ENCODE measurements around the gene KCTD19.

Gene KCTD19

GRCh38 chr16:67283826-67284555 is 42.5 kb downstream of the KCTD19 start:
- DNase-seq = no peak

DNA sequence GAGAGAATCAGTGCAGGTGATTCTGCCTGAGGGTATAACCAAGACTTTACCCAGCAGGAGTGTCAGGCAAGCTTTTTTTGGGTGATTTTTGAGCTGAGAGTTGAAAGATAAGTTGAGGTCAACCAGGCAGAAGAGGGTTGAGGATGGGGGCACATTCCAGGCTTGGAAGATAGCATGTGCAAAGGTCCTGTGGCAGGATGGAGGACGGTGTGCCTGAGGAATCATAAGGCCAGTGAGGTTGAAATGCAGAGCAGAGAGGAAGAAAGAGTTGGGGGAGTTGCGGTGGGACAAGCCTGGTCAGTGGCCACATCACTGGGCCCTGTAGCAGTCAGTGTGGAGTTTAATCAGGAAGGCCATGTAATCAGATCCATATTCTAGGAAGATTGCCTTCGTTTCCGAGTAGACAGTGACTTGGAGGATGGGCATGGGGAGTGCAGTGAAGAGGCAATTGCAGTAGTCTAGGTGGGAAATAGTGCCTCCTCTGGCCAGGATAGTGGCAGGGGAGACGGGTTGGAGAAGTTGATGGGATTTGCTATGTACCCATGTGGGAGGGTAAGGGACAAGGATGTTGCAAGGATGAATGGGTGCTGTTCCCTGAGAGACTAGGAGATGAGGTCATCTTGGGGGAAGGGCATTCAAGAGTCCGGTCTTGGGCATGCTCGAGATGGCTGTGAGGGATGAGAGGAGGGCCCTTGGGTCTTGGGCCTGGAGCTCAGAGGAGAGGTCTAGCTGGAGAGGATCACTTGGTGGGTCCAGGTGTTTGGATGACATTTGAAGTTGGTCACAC is 43.3 kb downstream of the KCTD19 start:
- DNase-seq = no peak

DNA sequence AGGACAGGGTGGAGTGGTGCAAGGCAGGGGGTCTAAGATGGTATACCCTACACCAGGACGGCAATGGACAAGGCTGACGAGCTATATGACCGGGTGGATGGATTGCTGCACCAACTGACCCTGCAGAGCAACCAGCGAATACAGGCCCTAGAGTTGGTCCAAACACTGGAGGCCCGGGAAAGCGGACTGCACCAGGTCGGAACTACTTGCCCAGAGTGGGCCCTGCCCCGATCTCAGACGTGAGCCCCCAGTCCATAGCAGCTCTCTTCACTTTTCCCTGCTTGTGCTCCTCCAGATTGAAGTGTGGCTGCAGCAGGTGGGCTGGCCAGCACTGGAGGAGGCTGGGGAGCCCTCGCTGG is 44.1 kb downstream of the KCTD19 start:
- no peak for DNase-seq

- DNase-seq = no peak
Measured at GRCh38 chr16:67281536-67282446, 44.8 kb downstream of the KCTD19 start.

GRCh38 chr16:67280090-67281015 is 46.2 kb downstream of the KCTD19 start:
- DNase-seq = no peak

GRCh38 chr16:67279296-67280089 is 47.0 kb downstream of the KCTD19 start, which contains the start of gene PLEKHG4:
PLEKHG4 (plus strand) TSS chr16:67279532; CDS start chr16:67280045, 513 bp downstream.
- peak in 20 of 56 donors; percentile 11 to 69 (median 18) for DNase-seq

GRCh38 chr16:67278773-67279295 is 47.7 kb downstream of the KCTD19 start:
- DNase-seq = peak in 1 of 56 donors; percentile 69

- no peak for DNase-seq
Measured at GRCh38 chr16:67277999-67278772, 48.4 kb downstream of the KCTD19 start.

DNA sequence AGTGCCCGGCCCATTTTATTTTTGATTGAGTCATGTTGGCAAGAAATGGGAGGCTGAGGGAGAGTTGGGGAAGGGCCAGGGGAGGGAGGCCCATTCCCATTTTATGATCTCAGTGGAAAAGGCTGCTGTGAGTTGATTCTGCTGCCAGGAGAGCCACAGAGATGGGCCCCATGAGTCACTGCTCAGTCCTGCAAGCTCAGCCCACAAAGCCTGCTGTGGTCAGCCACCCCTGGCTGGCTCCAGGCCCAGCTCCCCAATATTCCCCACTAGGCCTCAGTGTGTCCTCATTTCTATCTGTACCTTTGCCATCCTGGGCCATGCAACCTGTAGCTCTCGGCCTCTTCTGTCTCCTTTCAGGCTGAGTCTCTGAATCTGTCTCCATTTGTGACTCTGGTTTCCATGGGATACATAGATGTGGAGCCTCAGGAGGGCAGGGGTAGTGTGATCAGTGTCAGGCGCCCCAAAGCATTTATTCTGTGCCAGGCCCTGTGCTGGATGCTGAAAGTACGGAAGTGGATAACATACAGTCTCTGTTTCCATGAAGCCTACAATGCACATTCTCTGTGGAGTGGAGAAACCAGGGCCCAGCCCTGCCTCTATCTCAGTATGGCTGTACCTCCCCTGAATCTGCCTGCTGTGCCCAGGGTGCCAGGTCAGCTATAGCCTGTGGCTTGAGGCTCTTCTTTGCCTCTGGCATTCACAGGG is 49.1 kb downstream of the KCTD19 start:
- peak in 2 of 56 donors; percentile 8 to 18 for DNase-seq

- no peak for DNase-seq
Measured at GRCh38 chr16:67275321-67275720, 51.2 kb downstream of the KCTD19 start.

GRCh38 chr16:67271446-67271845 is 55.1 kb downstream of the KCTD19 start:
- DNase-seq = no peak

DNA sequence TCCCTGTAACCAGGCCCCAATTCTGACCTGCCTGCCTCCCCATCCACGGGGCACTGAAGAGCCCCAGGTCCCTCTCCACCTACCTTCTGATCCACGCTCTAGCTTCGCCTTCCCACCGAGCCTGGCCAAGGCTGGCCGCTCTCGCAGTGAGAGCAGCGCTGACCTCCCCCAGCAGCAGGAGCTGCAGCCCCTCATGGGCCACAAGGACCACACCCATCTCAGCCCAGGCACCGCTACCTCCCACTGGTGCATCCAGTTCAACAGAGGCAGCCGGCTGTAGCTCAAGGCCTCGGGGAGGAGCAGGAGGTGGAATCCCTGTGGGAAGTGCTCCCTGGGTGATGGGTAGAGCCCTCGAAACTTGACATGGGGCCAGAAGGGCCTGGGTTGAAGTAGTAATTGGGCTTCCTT is 55.6 kb downstream of the KCTD19 start:
- no peak for DNase-seq

DNA sequence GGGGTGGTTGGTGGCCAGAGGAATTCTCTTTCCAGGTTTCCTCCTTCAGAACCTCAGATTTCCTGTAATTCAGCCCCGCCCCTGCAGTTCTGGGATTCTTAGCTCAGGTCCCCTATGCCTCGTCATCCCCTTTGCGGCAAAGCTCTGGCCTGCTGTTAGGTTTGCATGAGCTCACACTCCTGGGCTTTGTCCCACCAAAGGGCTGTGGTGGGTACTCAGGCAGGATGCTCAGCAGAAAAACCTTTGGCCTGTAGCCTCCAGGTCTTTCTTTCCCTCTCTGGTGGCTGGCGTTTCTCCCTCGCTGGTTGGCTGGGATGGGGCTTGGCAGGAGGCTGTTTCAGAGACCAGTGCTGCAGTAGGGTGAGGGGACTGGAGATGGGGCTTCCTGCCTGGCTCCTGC is 56.8 kb downstream of the KCTD19 start:
- no peak for DNase-seq

DNA sequence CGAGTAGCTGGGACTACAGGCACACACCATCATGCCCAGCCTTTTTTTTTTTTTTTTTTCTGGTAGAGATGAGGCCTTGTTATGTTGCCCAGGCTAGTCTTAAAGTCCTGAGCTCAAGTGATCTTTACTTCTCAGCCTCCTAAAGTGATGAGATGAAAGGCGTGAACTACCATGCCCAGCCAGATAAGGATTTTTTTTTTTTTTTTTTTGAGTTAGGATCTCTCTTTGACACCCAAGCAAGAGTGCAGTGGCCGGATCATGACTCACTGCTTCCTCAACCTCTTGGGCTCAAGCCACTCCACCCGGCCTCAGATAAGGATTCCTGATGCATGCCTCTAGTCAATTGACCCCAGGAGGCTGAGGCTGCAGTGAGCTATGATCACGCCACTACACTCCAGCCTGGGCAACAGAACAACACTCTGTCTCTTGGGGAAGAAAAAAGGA is 58.4 kb downstream of the KCTD19 start:
- DNase-seq = no peak

DNA sequence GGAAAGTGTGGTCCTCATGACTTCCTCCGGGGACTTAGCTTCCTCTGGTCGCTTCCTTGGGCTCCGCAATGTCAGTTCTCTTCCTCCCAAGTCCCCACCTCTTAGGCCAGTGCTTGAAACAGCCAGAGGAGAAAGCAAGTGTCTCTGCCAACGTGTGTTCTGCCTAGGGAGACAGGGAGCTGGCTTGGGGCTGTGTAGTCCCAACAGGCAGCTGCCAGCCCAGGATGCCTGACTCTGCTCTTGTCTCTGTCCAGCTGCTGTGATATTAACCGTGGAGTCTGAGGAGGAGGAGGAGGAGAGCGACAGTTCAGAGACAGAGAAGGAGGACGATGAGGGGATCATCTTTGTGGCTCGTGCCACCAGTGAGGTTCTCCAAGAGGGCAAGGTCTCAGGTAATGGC is 60.7 kb downstream of the KCTD19 start:
- no peak for DNase-seq

GRCh38 chr16:67264866-67265265 is 61.7 kb downstream of the KCTD19 start:
- no peak for DNase-seq

DNA sequence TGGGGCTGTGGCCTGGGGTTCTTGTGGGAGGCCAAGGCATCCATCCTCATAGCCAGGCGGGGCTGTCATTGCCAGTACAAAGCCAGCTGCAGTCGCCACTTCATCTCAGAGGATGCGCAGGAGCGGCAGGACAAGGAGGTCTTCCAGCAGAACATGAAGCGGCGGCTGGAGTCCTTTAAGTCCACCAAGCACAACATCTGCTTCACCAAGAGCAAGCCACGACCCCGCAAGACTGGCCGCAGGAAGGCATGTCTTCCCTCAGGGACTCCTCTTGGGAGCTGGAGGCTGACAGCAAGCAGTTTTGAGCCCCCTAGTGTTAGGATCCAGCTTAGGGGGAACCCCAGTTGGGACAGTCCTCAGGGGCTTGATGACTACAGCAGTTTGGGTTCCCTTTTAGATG is 62.3 kb downstream of the KCTD19 start:
- DNase-seq = no peak

DNA sequence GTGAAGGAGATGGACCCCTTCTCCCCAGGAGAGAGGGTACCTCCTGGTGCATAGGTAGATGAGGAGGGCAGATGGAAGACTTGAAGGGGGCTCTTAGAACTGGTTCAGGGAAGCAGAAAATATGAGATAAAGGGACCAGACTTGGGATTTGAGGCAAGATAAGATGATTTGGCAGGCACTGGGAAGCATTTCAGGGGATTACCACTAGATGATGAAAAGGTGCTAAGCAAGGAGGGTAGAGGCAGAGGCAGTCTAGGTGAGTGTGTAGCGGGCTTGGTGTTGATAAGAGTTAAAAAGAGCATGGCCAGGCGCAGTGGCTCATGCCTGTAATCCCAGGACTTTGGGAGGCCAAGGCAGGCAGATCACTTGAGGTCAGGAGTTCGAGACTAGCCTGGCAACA is 63.3 kb downstream of the KCTD19 start:
- no peak for DNase-seq
